A549 treated with CpdA at 1 μM for 4 hours (cell line): Measurements from ENCODE around the gene OR51T1. TPM values are rescaled to one million over a fixed set of nuclear protein-coding genes. Genes with fewer than 3 reads are reported as not detected.

ENCODE experiments used
- total RNA-seq: library from RNA; stranded (reverse); fragments of 200-300 nt; extraction: Qiagen RNA extraction; gene quantifications from 5 replicates; pipeline ENCODE4 v1.2.3, GENCODE V29; 2022; ENCODE audit warnings: low read depth

OR51T1 gene
- total RNA-seq, result not detected in 5 replicates

GRCh38 chr11:4881860-4882500 lies at the start of gene OR51T1:
OR51T1 (plus strand) TSS chr11:4881900; CDS start chr11:4881900, 0 bp downstream.

GRCh38 chr11:4848908-4849532 lies 32.7 kb upstream of the OR51T1 start, which contains the start of gene OR51S1:
OR51S1 (minus strand) TSS chr11:4849208; CDS start chr11:4849208, 0 bp downstream.

GRCh38 chr11:4903484-4903883 lies 21.8 kb downstream of the OR51T1 start, which contains the start of gene OR51A7:
OR51A7 (plus strand) TSS chr11:4903783; CDS start chr11:4907370, 3,587 bp downstream.

GRCh38 chr11:4919250-4919649 lies 37.5 kb downstream of the OR51T1 start, which contains the start of gene OR51G2:
OR51G2 (minus strand) TSS chr11:4919350; CDS start chr11:4915663, 3,687 bp downstream.

GRCh38 chr11:4924239-4924638 lies 42.5 kb downstream of the OR51T1 start, which contains the start of gene OR51G1:
OR51G1 (minus strand) TSS chr11:4924339; CDS start chr11:4924339, 0 bp downstream.

Other genes starting within 250 kb of the OR51T1 start
- not detected in 5 replicates for gene OR51D1, start 244.4 kb upstream of the OR51T1 start, total RNA-seq
- not detected in 5 replicates for gene OR51E1, start 237.9 kb upstream of the OR51T1 start, total RNA-seq
- gene OR51E2, start 184.0 kb upstream of the OR51T1 start, total RNA-seq, result 0.02 to 0.14 TPM in 2 of 5 replicates, not detected in the others
- not detected in 5 replicates for gene MMP26, start 177.1 kb upstream of the OR51T1 start, total RNA-seq
- gene OR51F1, start 112.0 kb upstream of the OR51T1 start, total RNA-seq, result not detected in 5 replicates
- gene OR52R1, start 77.5 kb upstream of the OR51T1 start, total RNA-seq, result not detected in 5 replicates
- not detected in 5 replicates for gene OR51F2, start 60.6 kb upstream of the OR51T1 start, total RNA-seq
- not detected in 5 replicates for gene OR51S1, start 32.7 kb upstream of the OR51T1 start, total RNA-seq
- not detected in 5 replicates for gene OR51A7, start 21.9 kb downstream of the OR51T1 start, total RNA-seq
- gene OR51G2, start 37.5 kb downstream of the OR51T1 start, total RNA-seq, result not detected in 5 replicates
- not detected in 5 replicates for gene OR51G1, start 42.4 kb downstream of the OR51T1 start, total RNA-seq
- gene OR51A4, start 65.7 kb downstream of the OR51T1 start, total RNA-seq, result not detected in 5 replicates
- gene OR51A2, start 73.8 kb downstream of the OR51T1 start, total RNA-seq, result not detected in 5 replicates
- gene OR51L1, start 113.0 kb downstream of the OR51T1 start, total RNA-seq, result not detected in 5 replicates
- not detected in 5 replicates for gene OR52J3, start 164.6 kb downstream of the OR51T1 start, total RNA-seq
- not detected in 5 replicates for gene OR52E2, start 177.7 kb downstream of the OR51T1 start, total RNA-seq
- not detected in 5 replicates for gene OR52E1, start 187.7 kb downstream of the OR51T1 start, total RNA-seq